ENCODE data around the gene CYP2C8. TPM values are rescaled to one million over a fixed set of nuclear protein-coding genes. Genes with fewer than 3 reads are reported as not detected.
"Not testable (repeated sequence)": the region's sequence is repeated elsewhere in the genome, so short reads cannot be mapped to it uniquely, and the experiment has no call there.

Gene CYP2C8
- total RNA-seq, 2 experiments from 2014 or later: not detected

- no TSS peak for BruUV-seq (replicated peaks)
- no peak overlapping the region for H3K27ac ChIP-seq (ENCODE audit: low read depth, low read length, poor library complexity, severe bottlenecking)
- H3K9me2 ChIP-seq (ENCODE audit: insufficient read depth, low read length): no peaks in the 10 kb centered on the region
- no peak for DNase-seq (ENCODE audit: low spot score)
- no peaks in the 10 kb centered on the region for H3K79me2 ChIP-seq (ENCODE audit: insufficient read depth, low read depth, low read length)
- no peak overlapping the region for H2AFZ ChIP-seq (ENCODE audit: low read length)
- POLR2A ChIA-PET: no interaction called here
- H3K4me2 ChIP-seq (ENCODE audit: low read length): no peak overlapping the region
- no peaks in the 10 kb centered on the region for H4K20me1 ChIP-seq (ENCODE audit: insufficient read depth, low read length)
- H3K9me3 ChIP-seq (ENCODE audit: low read length): no peaks in the 10 kb centered on the region
- intact Hi-C loops (cut with micrococcal nuclease; ENCODE audit: unreplicated experiment): no loop called here
- H3K4me3 ChIP-seq (ENCODE audit: low read depth, low read length, poor library complexity, severe bottlenecking): no peak overlapping the region
- no peaks in the 10 kb centered on the region for H3K4me1 ChIP-seq (ENCODE audit: insufficient read depth, low read length, poor library complexity, severe bottlenecking)
- no peak for TF ChIP-seq EZH2phosphoT487 (IDR thresholded peaks at IDR 0.05; ENCODE audit: borderline replicate concordance, low read depth, low read length)
- TF ChIP-seq, protein P1, sequence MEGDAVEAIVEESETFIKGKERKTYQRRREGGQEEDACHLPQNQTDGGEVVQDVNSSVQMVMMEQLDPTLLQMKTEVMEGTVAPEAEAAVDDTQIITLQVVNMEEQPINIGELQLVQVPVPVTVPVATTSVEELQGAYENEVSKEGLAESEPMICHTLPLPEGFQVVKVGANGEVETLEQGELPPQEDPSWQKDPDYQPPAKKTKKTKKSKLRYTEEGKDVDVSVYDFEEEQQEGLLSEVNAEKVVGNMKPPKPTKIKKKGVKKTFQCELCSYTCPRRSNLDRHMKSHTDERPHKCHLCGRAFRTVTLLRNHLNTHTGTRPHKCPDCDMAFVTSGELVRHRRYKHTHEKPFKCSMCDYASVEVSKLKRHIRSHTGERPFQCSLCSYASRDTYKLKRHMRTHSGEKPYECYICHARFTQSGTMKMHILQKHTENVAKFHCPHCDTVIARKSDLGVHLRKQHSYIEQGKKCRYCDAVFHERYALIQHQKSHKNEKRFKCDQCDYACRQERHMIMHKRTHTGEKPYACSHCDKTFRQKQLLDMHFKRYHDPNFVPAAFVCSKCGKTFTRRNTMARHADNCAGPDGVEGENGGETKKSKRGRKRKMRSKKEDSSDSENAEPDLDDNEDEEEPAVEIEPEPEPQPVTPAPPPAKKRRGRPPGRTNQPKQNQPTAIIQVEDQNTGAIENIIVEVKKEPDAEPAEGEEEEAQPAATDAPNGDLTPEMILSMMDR (conservative IDR thresholded peaks at IDR 0.05; ENCODE audit: low read length): no peak
- no peaks in the 10 kb centered on the region for H3K36me3 ChIP-seq (ENCODE audit: insufficient read depth, low read length)
- CTCF ChIA-PET (ENCODE audit: unreplicated experiment): no interaction called here
These were observed 8.3 kb upstream of the CYP2C8 start for GRCh38 chr10:95077556-95077955.

DNA sequence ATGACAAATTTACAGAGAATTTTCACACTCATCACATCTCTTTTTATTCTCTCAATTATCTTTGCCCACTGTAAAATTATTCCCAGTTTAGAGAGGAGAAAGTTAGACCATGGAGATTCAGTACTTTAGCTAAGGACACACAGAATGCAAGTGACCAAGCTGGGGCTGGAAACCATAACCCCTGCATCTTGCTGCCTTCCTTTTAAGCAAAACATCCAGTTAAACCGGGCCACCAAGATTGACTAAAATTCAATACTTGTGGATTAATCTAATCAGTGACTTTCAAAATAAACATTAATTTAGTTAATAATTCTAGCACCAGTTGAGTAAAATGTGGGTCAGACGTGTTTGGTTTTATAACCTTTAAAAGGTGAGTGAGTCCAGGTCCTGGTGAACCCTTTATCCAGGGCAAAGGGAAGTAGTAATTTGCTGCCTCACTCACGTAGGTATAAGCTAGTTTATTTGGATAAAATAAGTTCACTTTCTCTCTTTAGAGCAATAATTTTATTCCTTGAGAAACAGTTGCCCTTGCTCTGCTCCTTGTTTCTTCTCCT, 1.9 kb upstream of the CYP2C8 start:
- H3K4me3 ChIP-seq (ENCODE audit: low read depth, low read length, poor library complexity, severe bottlenecking): no peak overlapping the region
- no peak overlapping the region for H2AFZ ChIP-seq (ENCODE audit: low read length)
- BruUV-seq (replicated peaks): no TSS peak
- no peaks in the 10 kb centered on the region for H3K79me2 ChIP-seq (ENCODE audit: insufficient read depth, low read depth, low read length)
- H3K9me3 ChIP-seq (ENCODE audit: low read length): no peaks in the 10 kb centered on the region
- intact Hi-C loops (cut with micrococcal nuclease; ENCODE audit: unreplicated experiment): no loop called here
- no peaks in the 10 kb centered on the region for H3K4me1 ChIP-seq (ENCODE audit: insufficient read depth, low read length, poor library complexity, severe bottlenecking)
- POLR2A ChIA-PET: no interaction called here
- CTCF ChIA-PET (ENCODE audit: unreplicated experiment): no interaction called here
- no peaks in the 10 kb centered on the region for H3K9me2 ChIP-seq (ENCODE audit: insufficient read depth, low read length)
- no peak for DNase-seq (ENCODE audit: low spot score)
- H3K36me3 ChIP-seq (ENCODE audit: insufficient read depth, low read length): no peaks in the 10 kb centered on the region
- H3K27ac ChIP-seq (ENCODE audit: low read depth, low read length, poor library complexity, severe bottlenecking): no peak overlapping the region
- no peak overlapping the region for H3K4me2 ChIP-seq (ENCODE audit: low read length)
- TF ChIP-seq EZH2phosphoT487 (IDR thresholded peaks at IDR 0.05; ENCODE audit: borderline replicate concordance, low read depth, low read length): no peak
- TF ChIP-seq, protein P1 (conservative IDR thresholded peaks at IDR 0.05; ENCODE audit: low read length): no peak
- H4K20me1 ChIP-seq (ENCODE audit: insufficient read depth, low read length): no peaks in the 10 kb centered on the region

DNA sequence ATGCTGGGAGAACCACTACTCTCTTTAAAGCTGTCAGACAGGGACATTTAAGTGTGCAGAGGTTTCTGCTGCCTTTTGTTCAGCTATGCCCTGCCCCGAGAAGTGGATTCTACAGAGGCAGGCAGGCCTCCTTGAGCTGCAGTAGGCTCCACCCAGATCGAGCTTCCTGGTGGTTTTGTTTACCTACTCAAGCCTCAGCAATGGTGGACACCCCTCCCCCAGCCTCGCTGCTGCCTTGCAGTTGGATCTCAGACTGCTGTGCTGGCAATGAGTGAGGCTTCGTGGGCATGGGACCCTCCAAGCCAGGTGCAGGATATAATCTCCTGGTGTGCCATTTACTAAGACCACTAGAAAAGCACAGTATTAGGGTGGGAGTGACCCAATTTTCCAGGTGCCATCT, 5.2 kb downstream of the CYP2C8 start:
- POLR2A ChIA-PET; H2AFZ ChIP-seq (ENCODE audit: low read length); H4K20me1 ChIP-seq (ENCODE audit: insufficient read depth, low read length); H3K27ac ChIP-seq (ENCODE audit: low read depth, low read length, poor library complexity, severe bottlenecking); H3K4me3 ChIP-seq (ENCODE audit: low read depth, low read length, poor library complexity, severe bottlenecking); intact Hi-C loops (cut with micrococcal nuclease; ENCODE audit: unreplicated experiment); H3K4me1 ChIP-seq (ENCODE audit: insufficient read depth, low read length, poor library complexity, severe bottlenecking); H3K79me2 ChIP-seq (ENCODE audit: insufficient read depth, low read depth, low read length); H3K4me2 ChIP-seq (ENCODE audit: low read length); H3K36me3 ChIP-seq (ENCODE audit: insufficient read depth, low read length); BruUV-seq (replicated peaks); CTCF ChIA-PET (ENCODE audit: unreplicated experiment); DNase-seq (ENCODE audit: low spot score); H3K9me3 ChIP-seq (ENCODE audit: low read length); H3K9me2 ChIP-seq (ENCODE audit: insufficient read depth, low read length): not testable (repeated sequence)
